GM21390 (cell line): Measurements from ENCODE around the gene BRCA1.

Experiments
- ATAC-seq: cut with Tn5 transposase; IDR thresholded peaks from one replicate; pipeline ENCODE4 v1.9.1; 2021; ENCODE audit not compliant: unreplicated experiment

The BRCA1 gene

DNA sequence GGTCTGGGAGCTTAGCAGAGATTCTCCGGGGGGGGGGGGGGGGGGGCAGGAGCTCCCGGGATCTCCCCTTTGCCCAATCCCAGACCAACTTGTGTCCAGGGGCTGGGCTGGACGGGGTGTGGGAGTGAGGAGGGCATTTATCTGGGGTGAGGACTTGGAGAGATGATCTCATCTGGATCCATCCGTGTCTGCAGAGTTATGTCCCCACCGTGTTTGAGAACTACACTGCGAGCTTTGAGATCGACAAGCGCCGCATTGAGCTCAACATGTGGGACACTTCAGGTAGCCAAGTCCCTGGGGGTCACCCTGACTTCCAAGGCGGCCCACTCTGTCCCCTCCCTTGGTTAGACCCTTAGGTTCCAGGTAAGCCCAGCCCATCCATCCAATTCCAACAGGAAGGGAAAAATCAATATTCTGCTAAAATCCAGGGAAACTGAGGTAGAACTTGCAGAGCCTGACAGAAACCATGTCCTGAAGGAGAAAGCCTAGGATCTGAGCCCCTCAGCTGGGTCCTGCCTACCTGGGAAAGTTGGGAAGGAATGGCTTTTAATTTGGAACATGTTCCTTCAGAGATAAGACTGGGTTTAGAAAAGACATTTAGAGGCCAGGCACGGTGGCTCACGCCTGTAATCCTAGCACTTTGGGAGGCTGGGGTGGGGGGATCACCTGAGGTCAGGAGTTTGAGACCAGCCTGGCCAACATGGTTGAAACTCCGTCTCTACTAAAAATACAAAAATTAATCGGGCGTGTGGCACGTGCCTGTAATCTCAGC, 99.2 kb downstream of the BRCA1 start:
- no peak for ATAC-seq

DNA sequence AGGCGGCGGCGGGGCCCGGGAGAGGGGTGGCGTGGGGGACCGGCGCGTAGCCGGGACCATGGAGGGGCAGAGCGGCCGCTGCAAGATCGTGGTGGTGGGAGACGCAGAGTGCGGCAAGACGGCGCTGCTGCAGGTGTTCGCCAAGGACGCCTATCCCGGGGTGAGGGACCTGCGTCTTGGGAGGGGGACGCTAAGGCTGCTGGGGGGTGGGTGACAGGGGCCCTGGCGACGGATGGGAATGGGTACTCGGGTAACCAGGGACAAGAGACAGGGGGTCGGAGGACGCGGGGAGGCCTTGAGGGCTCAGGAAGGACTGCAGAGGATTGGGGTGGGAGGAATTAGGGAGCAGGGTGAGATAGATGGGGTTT, 99.9 kb downstream of the BRCA1 start:
- ATAC-seq: no peak

DNA sequence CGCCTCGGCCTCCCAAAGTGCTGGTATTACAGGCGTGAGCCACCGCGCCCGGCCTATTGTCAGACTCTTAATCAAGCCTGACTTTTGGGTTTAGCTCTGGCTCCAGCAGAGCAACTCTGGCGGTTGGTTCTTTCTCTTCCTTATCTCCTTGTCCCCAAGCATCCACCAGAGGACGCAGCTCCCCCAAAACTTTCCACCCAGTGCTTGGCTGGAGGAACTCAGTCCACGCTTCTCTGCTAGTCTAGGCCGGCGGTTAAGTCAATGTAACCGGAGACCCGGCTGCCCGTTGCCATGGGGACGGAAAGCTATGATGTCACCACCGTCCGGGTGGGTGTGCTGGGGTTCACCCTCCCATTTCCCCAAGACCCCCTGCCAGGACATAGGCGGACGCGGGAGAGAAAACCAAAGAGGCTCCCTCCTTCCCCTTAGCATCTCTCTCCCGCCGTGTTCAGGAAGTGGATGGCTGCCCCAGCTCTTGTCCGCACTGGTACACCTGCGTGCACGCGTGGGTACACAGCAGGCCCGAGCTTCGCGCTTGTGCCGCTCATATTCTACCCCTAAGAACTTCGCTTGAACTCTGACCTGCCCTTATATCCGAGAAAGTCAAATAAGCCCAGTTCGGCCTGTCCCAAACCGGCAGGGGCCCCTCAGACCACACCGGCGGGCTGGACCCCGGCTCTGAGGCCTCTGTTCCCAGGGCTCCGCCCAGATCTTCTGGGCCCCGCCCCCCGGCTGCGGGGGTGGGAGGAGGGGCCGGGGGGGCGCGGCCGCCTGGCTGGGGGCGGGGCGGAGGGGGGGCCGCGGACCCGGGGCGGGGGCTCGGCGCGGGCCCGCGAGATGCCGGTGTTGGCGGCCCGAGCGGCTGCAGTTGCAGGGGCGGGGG, 100.5 kb downstream of the BRCA1 start, which contains the start of gene RND2:
Gene RND2, plus strand, starts transcription at position 825 of the 883 bp plus-strand sequence. CDS start 117 bp downstream, outside the sequence.
- ATAC-seq: no peak

DNA sequence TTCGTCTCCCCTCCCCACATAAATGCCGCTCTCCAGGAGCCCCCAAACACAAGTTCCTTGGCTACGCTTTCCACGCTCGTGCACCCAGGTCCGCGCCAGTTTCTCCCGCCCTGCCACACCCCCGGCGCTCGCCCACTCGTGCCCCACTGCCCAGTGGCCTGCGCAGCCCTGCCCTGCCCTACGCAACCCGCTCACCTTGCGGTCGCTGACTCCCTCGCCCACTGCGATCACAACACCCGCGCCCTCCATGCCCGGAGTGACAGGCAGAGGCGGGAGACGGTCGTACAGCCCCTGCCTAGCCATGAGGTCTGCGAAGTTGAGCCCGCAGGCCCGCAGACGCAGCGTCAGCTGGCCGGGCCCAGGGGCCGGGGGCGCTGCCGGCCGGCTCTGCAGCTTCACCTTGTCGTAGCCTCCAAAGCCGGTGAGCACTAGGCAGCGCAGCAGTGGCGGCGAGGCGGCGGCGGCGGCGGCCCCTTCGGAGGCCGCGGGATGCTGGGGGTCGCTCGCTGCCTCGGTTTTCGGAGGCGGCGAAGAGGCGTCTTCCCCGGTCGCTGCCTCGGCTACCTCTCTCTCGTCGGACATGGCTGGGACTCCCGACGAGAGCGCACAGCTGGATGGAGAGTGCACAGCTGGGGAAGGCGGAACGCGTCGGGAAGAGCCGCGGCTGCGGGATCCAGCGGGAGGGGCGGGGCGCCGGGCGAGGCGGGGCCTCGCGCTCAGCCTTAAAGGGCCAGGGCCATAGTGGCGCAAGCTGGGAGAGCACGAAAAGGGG, 103.2 kb downstream of the BRCA1 start, which contains the start of gene VAT1:
Gene VAT1, minus strand, starts transcription at position 645 of the 772 bp plus-strand sequence. Its CDS starts 63 bp downstream, at position 582.
- ATAC-seq: peak; percentile 59

DNA sequence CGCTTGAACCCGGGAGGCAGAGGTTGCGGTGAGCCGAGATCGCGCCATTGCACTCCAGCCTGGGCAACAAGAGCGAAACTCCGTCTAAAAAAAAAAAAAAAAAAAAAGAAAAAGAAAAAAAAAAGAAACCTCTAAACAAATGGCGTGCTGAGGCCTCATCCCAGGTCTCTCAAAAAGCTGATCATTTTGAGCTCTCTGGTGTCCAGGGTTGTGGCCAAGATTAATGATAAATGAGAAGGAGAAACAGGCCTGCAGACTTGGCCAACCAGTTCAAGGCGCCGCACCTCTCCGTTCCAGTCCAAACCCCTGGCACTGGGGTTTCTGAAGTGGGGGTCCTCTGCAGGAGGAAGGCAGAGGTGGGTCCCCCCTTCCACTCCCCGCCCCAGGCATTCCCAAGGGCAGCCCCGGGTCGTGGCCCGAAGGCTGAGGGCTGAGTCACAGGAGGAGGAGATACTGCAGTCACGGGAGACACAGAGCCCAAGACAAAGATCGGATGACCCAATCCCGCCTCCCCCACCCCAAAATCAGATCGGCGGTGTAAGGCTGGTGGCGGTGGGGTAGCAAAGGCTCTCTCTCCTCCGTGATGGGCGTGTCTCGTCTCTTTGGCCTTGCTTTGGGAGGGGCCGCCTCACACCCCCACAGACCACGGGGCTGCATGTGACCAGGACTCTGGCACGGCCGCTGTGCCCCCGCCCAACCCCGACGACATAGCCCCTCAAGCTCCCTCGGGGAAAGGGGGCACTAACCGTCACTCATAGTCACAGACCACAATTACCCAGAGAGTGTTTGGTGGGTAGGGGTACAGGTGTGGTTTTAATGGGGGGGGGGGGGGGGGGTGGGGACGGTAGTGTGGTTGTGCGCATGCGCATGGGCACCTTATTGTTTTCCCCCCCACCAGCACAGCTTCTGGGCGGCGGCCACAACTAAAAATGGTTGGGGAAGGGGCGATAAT, 104.1 kb downstream of the BRCA1 start:
- no peak for ATAC-seq

DNA sequence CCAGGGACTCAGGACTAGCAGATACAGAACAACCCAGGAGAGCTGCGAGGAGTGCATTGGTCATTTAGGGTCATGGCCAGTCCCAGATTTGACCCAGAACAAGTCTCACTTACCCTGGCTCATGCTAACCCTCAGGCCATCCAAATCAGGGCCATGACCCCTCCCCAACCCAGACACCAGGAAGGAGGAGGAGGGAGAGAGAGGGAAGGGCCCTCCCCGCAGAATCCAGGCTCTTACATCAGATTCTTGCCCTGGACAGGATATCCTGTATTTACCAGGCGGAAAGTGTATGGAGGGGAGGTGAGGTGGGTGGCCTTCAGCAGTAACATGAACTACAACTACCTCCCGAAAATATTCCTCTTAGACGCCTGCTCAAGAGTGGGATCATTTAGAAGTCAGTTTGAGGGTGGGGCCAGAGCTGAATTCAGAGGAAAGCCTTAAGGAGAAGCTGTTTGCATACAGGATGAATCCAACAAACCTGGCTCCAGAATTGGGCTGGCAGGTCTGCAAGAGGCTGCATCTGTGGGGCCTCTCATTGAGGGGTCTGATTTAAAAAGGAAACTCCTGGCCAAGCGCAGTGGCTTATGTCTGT, 105.0 kb downstream of the BRCA1 start:
- ATAC-seq: no peak

DNA sequence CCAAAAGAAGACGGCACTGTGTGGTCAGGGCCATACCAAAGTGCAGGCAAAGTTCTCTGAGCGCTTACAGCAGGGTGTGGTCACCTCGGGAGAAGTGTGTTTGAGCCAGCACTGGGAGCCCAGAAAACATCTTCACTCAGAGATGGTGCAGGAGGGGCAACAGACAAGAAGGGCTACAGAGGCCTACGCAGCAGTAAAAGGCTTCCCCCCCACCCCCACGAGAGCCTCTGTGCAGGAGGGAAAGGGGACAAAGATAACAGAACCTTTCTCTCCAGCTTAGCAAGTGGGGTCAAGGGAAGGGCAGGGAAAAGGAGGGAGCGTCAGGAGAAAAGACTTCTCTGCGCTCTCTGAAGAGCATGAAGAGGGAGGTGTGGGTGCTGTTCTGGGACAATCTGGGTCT, 105.7 kb downstream of the BRCA1 start:
- ATAC-seq: no peak

DNA sequence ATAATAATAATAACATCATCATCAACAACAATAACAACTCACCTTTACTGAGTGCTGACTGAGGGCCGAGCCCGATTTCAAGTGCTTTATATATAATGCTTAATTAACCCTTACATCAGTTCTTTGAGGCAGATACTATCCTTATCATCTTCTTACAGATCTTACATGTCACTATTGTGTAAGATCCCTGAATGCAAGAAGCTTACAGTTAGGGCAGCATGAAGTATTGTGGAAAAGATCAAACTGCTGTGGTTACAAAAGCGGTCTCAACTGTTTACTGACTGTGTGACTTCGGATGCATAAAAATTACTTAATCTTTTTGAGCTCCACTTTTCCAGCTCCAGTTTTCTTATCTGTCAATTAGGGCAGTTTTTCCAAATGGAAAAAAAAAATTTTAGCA, 106.2 kb downstream of the BRCA1 start:
- ATAC-seq: no peak

DNA sequence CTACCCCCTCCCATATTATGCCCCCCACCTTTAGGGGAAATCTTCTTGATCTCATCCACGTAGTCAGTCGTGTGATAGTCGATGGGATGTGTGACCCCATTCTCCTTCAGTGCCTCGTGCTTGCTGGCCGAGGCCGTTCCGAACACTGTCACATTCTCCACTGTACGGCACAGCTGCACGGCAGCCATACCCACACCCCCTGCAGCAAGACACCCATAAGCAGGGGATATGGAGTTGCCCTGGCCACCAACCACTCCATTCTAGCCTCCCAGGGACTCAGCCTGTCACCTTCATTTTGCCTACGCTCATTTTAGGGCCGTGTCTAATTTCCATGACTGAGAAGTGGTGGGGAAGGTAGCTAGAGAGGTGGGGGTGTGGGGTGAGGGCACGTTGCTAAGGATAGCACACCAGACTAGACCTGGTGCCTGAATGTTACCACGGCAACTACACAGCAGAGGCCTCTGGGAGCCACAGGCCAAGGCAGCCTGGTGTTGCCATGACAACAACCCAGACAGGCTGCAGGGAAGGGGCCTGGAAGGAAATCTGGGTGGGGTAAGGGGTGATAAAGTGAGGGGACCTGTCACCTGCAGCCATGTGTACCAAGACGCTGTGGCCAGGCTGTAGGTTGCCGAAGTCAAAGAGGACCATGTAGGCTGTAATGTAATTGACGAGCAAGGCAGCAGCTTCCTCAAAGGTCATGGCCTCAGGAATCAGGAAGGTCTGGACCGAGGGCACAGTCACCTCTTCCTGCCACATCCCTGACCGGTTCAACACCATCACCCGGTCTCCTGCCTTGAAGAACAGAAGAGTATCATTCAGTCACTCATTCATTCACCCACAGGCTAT, 106.9 kb downstream of the BRCA1 start:
- ATAC-seq: no peak

DNA sequence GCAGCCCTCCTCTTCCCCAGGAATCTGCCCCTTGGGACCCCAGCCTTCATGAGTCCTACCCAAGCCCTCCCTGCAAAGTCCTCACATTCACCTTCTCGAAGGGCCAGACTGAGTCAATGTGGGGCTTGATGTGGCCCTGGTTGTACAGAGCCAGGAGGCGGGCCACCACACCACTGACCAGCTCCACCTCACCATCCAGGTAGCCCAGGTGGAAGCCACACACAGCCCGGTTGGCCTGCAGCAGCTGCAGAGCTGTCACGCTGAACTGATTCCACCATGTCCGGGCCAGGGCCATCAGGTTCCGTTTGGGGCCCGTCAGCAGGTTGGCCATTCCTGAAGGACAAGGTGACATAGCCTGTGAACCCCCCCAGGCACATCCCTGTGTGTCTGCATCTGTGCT, 108.9 kb downstream of the BRCA1 start:
- no peak for ATAC-seq

DNA sequence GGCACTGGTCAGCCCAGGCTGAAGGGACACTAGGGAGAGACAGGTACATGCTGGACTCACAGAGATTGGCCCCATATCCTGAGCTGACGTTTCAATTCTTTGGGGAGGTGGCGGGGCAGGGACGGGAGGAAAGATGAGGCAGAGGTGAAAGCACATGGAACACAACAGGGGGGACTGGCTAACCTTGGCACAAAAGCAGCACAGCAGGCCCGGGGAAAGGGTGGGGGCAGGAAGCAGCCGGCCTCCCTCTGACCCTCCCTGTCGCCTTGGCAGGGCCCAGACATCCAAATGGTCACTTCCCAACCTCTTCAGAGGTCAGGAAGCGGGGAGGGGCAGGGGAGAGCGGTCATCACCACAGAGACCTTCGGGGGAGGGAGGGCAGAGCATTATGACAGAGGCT, 109.6 kb downstream of the BRCA1 start:
- no peak for ATAC-seq

DNA sequence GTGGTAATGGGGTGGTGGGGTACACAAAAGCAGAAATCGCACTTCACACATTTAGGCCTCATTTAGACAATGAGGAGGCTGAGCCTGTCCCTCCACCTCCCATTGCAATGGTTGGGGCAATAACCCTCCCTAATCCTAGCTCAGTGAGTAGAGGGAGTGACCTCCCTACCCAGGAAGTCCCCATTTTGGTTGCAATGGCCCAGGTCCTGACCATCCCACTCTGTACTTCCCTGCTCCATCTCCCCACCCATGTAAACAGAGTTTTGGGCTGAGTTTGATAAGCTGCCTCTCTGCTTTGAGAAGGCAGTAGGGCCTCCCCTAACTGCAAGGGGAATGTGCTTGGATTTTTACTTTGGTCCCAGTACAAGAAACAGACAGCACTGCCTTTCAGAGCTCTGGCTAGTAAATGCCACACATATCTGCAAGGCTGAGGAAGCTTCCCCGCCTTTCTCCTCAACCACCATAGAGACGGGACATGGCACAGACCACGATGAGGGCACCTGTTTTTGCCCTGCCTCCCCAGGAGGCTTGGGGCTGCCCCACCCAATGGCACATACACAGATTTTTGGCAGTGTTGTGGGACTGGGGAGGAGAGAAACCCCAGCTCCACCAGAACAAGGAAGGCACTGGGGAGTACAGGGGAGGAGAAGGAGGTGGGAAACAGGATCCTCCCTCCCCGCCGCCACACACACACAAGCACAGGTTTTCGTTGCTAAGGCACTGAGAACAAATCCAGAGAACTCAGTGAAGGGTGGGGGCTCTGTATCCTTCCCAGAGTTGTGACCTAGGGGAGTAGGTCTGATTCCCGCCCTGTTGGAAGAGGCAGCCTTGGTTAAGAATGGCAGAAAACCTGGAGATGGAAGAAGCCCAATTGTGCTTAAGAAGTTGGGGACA, 110.3 kb downstream of the BRCA1 start:
- no peak for ATAC-seq

DNA sequence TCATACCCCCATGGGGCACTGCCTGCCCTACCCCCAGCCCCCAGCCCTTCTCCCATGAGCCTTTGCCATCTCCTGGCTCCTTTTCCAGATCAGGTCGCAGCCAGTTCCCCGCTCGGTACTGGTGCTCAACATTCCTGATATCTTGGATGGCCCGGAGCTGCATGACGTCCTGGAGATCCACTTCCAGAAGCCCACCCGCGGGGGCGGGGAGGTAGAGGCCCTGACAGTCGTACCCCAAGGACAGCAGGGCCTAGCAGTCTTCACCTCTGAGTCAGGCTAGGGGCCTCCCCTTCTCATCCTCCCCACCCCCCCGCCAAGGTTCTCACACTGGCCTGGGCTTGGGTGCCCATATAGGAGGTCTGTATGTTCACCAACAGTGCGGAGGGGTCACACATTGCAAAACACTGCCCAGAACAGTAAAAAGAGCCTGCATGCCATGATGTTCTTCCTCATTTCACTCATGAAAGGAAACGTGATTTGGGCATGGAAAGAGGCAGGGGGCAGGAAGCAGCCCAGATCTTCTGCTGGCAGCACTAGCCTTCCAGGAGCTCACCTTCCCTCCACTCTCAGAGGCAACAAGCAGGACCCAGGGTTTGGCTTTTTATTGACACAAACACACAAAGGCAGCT, 111.0 kb downstream of the BRCA1 start:
- ATAC-seq: no peak

DNA sequence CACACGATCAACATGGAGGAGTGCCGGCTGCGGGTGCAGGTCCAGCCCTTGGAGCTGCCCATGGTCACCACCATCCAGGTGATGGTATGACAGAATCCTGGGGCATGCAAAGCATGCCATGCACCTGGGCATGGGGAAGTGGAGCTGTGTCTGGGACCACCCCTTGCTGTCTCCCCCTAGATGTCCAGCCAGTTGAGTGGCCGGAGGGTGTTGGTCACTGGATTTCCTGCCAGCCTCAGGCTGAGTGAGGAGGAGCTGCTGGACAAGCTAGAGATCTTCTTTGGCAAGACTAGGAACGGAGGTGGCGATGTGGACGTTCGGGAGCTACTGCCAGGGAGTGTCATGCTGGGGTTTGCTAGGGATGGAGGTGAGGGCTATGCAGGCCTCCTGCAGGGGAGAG, 111.9 kb downstream of the BRCA1 start:
- no peak for ATAC-seq

DNA sequence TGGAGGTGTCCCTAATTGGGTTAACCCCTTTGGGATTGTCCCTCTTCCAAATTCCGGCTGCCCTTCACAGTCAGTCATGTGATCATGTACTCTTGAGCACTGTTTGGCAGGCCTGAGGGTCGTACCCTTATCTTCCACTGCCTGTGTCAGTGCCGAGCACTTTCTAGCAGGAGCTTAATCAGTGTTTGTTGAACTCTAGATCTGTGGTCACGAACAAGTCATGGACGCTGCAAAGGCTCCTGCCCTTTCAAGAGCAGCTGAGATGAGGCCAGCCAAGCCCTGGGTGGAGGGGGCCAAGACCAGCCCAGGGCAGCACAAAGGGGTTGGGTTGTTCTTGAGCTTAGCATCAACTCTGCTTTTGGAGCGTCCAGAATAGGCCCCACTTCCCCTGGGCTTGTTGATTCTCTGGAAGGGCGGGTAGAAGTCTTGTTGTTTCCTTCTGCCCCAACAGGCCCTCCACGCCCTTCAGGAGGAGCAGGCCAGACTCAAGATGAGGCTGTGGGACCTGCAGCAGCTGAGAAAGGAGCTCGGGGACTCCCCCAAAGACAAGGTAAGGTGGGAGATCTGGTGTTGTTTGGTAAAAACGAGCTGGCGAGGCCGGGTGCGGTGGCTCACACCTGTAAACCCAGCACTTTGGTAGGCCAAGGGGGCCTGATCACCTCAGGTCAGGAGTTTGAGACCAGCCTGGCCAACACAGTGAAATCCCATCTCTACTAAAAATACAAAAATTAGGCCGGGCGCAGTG, 113.3 kb downstream of the BRCA1 start:
- no peak for ATAC-seq

DNA sequence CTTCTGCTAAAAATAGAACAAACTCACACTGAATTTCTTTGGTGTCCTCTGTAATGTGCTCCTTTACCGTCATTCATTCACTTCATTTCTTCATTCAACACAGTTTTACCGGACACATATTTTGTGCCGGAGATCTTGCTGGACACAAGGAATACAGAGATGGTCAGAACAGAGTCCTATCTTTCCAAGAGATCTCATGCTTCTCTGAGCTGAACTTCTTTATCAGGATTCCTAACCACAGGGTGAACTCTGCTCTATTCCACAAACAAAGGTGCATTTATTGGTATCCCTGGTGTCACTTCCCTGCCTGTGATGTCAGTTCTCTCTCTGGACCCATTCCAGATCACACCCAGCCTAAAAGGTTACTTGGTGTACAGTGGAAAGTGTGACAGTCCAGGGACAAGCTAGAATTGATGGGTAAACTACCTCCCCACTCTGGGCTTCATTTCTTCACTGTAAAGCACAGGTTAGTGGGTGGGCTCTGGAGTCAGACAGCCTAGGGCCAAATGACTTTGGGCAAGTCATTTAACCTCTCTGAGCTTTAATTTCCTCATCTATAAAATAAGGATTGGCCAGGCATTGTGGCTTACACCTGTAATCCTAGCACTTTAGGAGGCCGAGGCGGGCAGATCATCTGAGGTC, 114.4 kb downstream of the BRCA1 start:
- ATAC-seq: no peak
